CD14-positive monocyte (primary cell): Measurements from ENCODE around the gene ANKEF1. TPM values are rescaled to one million over a fixed set of nuclear protein-coding genes. Genes with fewer than 3 reads are reported as not detected.

Experiments
- DNase-seq, 3 donors: peaks; one replicate each; pipeline ENCODE4 v3.0.0-alpha.2; 2011 to 2022
- H2AFZ ChIP-seq: 2 replicates; pipeline ENCODE4 v1.6.0; 2012; ENCODE audit warnings: mild to moderate bottlenecking, low read depth, low read length, inconsistent platforms; ENCODE audit not compliant: insufficient read depth, poor library complexity, severe bottlenecking
- H3K27ac ChIP-seq, 2 donors: 1 replicate in 1 of 2; 2 replicates in 1 of 2; pipeline ENCODE4 v1.5.1; 2012 to 2013; ENCODE audit warnings: low read length in 2 of 2, control low read depth in 1 of 2, inconsistent platforms in 1 of 2, low read depth in 1 of 2, mild to moderate bottlenecking in 1 of 2
- H3K27me3 ChIP-seq, 2 donors: one replicate each; pipeline versions ENCODE4 v1.6.0 to v1.6.1; 2011 to 2013; ENCODE audit warnings: low read length in 2 of 2; ENCODE audit not compliant: control insufficient read depth in 2 of 2, insufficient read depth in 2 of 2
- H3K36me3 ChIP-seq, 2 donors: replicated peaks in 1 of 2; 1 replicate in 1 of 2; 2 replicates in 1 of 2; pipeline versions ENCODE4 v1.5.1 to v1.6.1; 2012 to 2013; ENCODE audit warnings: low read length in 2 of 2, control low read depth in 1 of 2, inconsistent platforms in 1 of 2, mild to moderate bottlenecking in 1 of 2; ENCODE audit not compliant: insufficient read depth in 2 of 2, control insufficient read depth in 1 of 2
- H3K4me1 ChIP-seq, 2 donors: 1 replicate in 1 of 2; 2 replicates in 1 of 2; pipeline versions ENCODE4 v1.5.1 to v1.6.1; 2012 to 2013; ENCODE audit warnings: low read length in 2 of 2, control low read depth in 1 of 2, inconsistent platforms in 1 of 2, mild to moderate bottlenecking in 1 of 2, moderate library complexity in 1 of 2; ENCODE audit not compliant: insufficient read depth in 2 of 2, control insufficient read depth in 1 of 2
- H3K4me2 ChIP-seq: replicated peaks from 2 replicates; pipeline ENCODE3; 2012; ENCODE audit warnings: low read length, moderate library complexity, mild to moderate bottlenecking; ENCODE audit not compliant: poor library complexity, severe bottlenecking; ENCODE audit errors: extremely low read depth
- H3K4me3 ChIP-seq, 3 experiments: fragments of 200-600 bp in 1 of 3; sonication (generic) in 1 of 3; replicated peaks in 1 of 3; 1 replicate in 2 of 3; 2 replicates in 1 of 3; pipeline ENCODE4 v1.5.1; 2011 to 2013; ENCODE audit warnings: low read length in 3 of 3, mild to moderate bottlenecking in 3 of 3, control low read depth in 2 of 3, low read depth in 2 of 3, inconsistent platforms in 1 of 3, moderate library complexity in 1 of 3
- H3K79me2 ChIP-seq: 2 replicates; pipeline ENCODE4 v1.6.0; 2012; ENCODE audit warnings: mild to moderate bottlenecking, control low read depth, inconsistent platforms, low read length, moderate library complexity; ENCODE audit not compliant: insufficient read depth
- H3K9ac ChIP-seq: 2 replicates; pipeline ENCODE4 v1.6.0; 2017; ENCODE audit warnings: low read length, mild to moderate bottlenecking; ENCODE audit not compliant: insufficient read depth, poor library complexity, severe bottlenecking
- H3K9me3 ChIP-seq, 2 donors: replicated peaks in 1 of 2; 1 replicate in 1 of 2; 2 replicates in 1 of 2; pipeline versions ENCODE4 v1.5.1 to v1.6.1; 2012 to 2013; ENCODE audit warnings: low read length in 2 of 2, control low read depth in 1 of 2; ENCODE audit not compliant: control insufficient read depth in 1 of 2, insufficient read depth in 1 of 2
- H4K20me1 ChIP-seq: 2 replicates; pipeline ENCODE4 v1.6.0; 2012; ENCODE audit warnings: mild to moderate bottlenecking, low read length, control low read depth, moderate library complexity; ENCODE audit not compliant: insufficient read depth
- H3K27ac Mint-ChIP-seq, 7 donors: one replicate each; pipeline ENCODE4 v1.8.0; 2020; ENCODE audit warnings: mild to moderate bottlenecking in 7 of 7, mixed read lengths in 7 of 7, moderate library complexity in 6 of 7, inconsistent platforms in 2 of 7
- H3K27me3 Mint-ChIP-seq, 3 donors: one replicate each; pipeline ENCODE4 v1.8.0; 2021 to 2022; ENCODE audit warnings: low read depth in 3 of 3, mild to moderate bottlenecking in 3 of 3, mixed read lengths in 3 of 3, moderate library complexity in 3 of 3, inconsistent platforms in 1 of 3
- H3K36me3 Mint-ChIP-seq, 2 donors: one replicate each; pipeline ENCODE4 v1.8.0; 2020; ENCODE audit warnings: mixed read lengths in 2 of 2, inconsistent platforms in 1 of 2, mild to moderate bottlenecking in 1 of 2
- H3K4me1 Mint-ChIP-seq: one replicate; pipeline ENCODE4 v1.8.0; 2020; ENCODE audit warnings: mild to moderate bottlenecking, mixed read lengths
- H3K4me3 Mint-ChIP-seq, 2 donors: one replicate each; pipeline ENCODE4 v1.8.0; 2020; ENCODE audit warnings: mild to moderate bottlenecking in 2 of 2, mixed read lengths in 2 of 2, moderate library complexity in 1 of 2
- H3K9me3 Mint-ChIP-seq, 7 donors: one replicate each; pipeline ENCODE4 v1.8.0; 2020 to 2022; ENCODE audit warnings: mixed read lengths in 7 of 7, mild to moderate bottlenecking in 6 of 7, moderate library complexity in 6 of 7, inconsistent platforms in 2 of 7
- WGBS: methylation state at CpG from one replicate; pipeline ENCODE4 v1.1.5; 2013; ENCODE audit warnings: missing lambda C conversion rate; ENCODE audit not compliant: insufficient coverage; 5-methylcytosine and 5-hydroxymethylcytosine counted together
- intact Hi-C, 2 donors: fragments of 100-400 bp; cut with micrococcal nuclease; formaldehyde crosslinking; loops; one replicate each; pipeline versions ENCODE4 v1.15.0 to v1.15.1; 2023
- polyA plus RNA-seq, 3 donors: library from polyadenylated mRNA; depleted of rRNA in 1 of 3; unstranded in 2 of 3; stranded (reverse) in 1 of 3; fragments of 300-500 nt in 2 of 3; fragments of >200 nt in 1 of 3; fragmentation: Illumina TruSeq in 2 of 3; gene quantifications; 1 replicate in 2 of 3; 2 replicates in 1 of 3; pipeline ENCODE4 v1.2.3, GENCODE V29; 2012 to 2021
- TF ChIP-seq, protein P1 (sequence below): fragments of 200-600 bp; IDR thresholded peaks from one replicate; pipeline ENCODE4 v1.8.0; 2022; ENCODE audit warnings: antibody characterized with exemption, mild to moderate bottlenecking

ANKEF1 gene
- polyA plus RNA-seq, 3 donors: 0.03 to 0.15 (median 0.10) TPM

DNA sequence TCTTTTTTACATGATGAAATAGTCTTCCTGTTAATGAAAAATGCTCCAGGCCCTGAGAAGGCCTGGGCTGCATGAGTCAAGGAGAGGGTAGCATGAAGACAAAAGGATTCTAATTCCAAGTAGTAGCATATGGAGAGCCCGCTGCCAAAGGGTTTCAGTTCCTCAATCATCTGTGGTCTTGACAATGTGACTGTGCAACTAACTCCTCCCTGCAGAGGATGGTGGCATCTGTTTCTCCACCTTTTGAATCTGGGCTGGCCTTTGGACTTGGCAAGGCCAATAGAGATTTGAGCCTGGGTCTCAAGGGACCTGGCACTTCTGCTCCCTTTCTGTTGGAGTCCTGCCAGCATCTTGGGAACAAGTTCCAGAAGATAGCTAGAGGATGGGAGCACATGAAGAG, 35.1 kb upstream of the ANKEF1 start:
- H3K79me2 ChIP-seq: no peaks in the 10 kb centered on the region
- no peak overlapping the region for H3K9ac ChIP-seq
- no peaks in the 10 kb centered on the region for H3K36me3 Mint-ChIP-seq
- H3K27me3 Mint-ChIP-seq: peaks cover 0 to 2% (median 1%) of the 10 kb centered on the region in 3 donors
- no peaks in the 10 kb centered on the region for H3K27me3 ChIP-seq
- peaks cover 7% of the 10 kb centered on the region for H3K4me1 Mint-ChIP-seq
- H3K36me3 ChIP-seq: no peaks in the 10 kb centered on the region
- peaks cover 2 to 3% of the 10 kb centered on the region in 2 donors for H3K9me3 ChIP-seq
- intact Hi-C loops: loop anchor here in 1 of 2 donors (10.0 kb wide), 1 partner anchor 675 kb away; the partner anchor contains the start of gene JAG1
- no peaks in the 10 kb centered on the region for H4K20me1 ChIP-seq
- peaks cover 0 to 4% (median 2%) of the 10 kb centered on the region in 7 donors for H3K9me3 Mint-ChIP-seq
- H3K4me1 ChIP-seq: peaks cover 8 to 15% of the 10 kb centered on the region in 2 donors
- H3K4me3 ChIP-seq: no peak overlapping the region
- WGBS: 0% methylated on average over 1 of the region's 1 CpG
- no peak overlapping the region for H2AFZ ChIP-seq
- TF ChIP-seq, protein P1, sequence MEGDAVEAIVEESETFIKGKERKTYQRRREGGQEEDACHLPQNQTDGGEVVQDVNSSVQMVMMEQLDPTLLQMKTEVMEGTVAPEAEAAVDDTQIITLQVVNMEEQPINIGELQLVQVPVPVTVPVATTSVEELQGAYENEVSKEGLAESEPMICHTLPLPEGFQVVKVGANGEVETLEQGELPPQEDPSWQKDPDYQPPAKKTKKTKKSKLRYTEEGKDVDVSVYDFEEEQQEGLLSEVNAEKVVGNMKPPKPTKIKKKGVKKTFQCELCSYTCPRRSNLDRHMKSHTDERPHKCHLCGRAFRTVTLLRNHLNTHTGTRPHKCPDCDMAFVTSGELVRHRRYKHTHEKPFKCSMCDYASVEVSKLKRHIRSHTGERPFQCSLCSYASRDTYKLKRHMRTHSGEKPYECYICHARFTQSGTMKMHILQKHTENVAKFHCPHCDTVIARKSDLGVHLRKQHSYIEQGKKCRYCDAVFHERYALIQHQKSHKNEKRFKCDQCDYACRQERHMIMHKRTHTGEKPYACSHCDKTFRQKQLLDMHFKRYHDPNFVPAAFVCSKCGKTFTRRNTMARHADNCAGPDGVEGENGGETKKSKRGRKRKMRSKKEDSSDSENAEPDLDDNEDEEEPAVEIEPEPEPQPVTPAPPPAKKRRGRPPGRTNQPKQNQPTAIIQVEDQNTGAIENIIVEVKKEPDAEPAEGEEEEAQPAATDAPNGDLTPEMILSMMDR: no peak
- H3K4me3 Mint-ChIP-seq: no peak overlapping the region
- H3K27ac ChIP-seq: no peak overlapping the region
- DNase-seq: peak; percentile 67 to 79 (median 76)
- H3K4me2 ChIP-seq: no peak overlapping the region
- peak overlapping the region in 2 of 7 donors; percentile 57 to 69 for H3K27ac Mint-ChIP-seq

DNA sequence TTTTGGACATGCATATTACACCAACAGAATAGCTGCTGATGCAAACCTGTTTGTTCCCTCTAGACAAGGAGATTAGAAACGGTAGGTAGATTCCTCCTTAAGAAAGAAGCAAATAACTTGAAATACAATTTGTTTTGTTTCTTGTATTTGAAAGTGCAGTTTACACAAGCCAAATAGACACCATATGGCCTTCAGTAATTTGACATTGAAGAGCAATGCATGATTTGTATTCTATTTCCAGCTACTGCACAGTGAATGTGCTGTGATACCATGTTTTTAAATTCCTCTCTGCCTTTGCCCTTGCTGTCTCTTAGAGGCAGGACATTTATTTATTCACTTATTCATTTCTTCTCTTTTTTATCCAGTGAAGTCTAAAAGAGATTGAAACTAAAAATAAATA, 31.9 kb upstream of the ANKEF1 start:
- no CpG with 5 or more reads among the region's 1 CpG for WGBS
- no peak overlapping the region for H3K4me3 Mint-ChIP-seq
- H3K27me3 Mint-ChIP-seq: peaks cover 1 to 3% (median 2%) of the 10 kb centered on the region in 3 donors
- Histone ChIP-seq H2AFZ (no peak overlapping the region), H3K4me2 (no peak overlapping the region), H3K27ac (no peak overlapping the region), H3K79me2 (no peaks in the 10 kb centered on the region), H4K20me1 (no peaks in the 10 kb centered on the region), H3K4me3 (no peak overlapping the region), H3K9ac (no peak overlapping the region), H3K27me3 (no peaks in the 10 kb centered on the region), H3K9me3 (no peaks in the 10 kb centered on the region), H3K36me3 (no peaks in the 10 kb centered on the region), H3K4me1 (peaks cover 8 to 15% of the 10 kb centered on the region in 2 donors)
- H3K9me3 Mint-ChIP-seq: peaks cover 0 to 2% (median under 1%) of the 10 kb centered on the region in 7 donors
- H3K27ac Mint-ChIP-seq: no peak overlapping the region
- TF ChIP-seq, protein P1: no peak
- intact Hi-C loops: no loop called here
- H3K36me3 Mint-ChIP-seq: no peaks in the 10 kb centered on the region
- peaks cover 7% of the 10 kb centered on the region for H3K4me1 Mint-ChIP-seq
- no peak for DNase-seq
